ENCODE data around the gene DUSP2.

Gene DUSP2

GRCh38 chr2:96131813-96132745 is 13.2 kb downstream of the DUSP2 start:
- TF ChIP-seq CTCF (IDR thresholded peaks at IDR 0.05; ENCODE audit: low read depth, low read length) = no peak
- H3K4me3 ChIP-seq (ENCODE audit: low read depth, low read length) = no peak overlapping the region

- H3K4me3 ChIP-seq (ENCODE audit: low read depth, low read length) = no peak overlapping the region
- TF ChIP-seq CTCF (IDR thresholded peaks at IDR 0.05; ENCODE audit: low read depth, low read length) = no peak
These were observed 14.0 kb downstream of the DUSP2 start for GRCh38 chr2:96131152-96131812.

- no peak for TF ChIP-seq CTCF (IDR thresholded peaks at IDR 0.05; ENCODE audit: low read depth, low read length)
These were observed 14.8 kb downstream of the DUSP2 start for GRCh38 chr2:96130483-96130882.

GRCh38 chr2:96129528-96130120 is 15.6 kb downstream of the DUSP2 start:
- H3K4me3 ChIP-seq (ENCODE audit: low read depth, low read length) = no peak overlapping the region
- no peak for TF ChIP-seq CTCF (IDR thresholded peaks at IDR 0.05; ENCODE audit: low read depth, low read length)

More at GRCh38 chr2:96130483-96130882, 14.8 kb downstream of the DUSP2 start:
- no peak overlapping the region for H3K4me3 ChIP-seq (ENCODE audit: low read depth, low read length)

- no peak for TF ChIP-seq CTCF (IDR thresholded peaks at IDR 0.05; ENCODE audit: low read depth, low read length)
- H3K4me3 ChIP-seq (ENCODE audit: low read depth, low read length) = no peak overlapping the region
These were observed 16.8 kb downstream of the DUSP2 start for GRCh38 chr2:96128456-96128855.

GRCh38 chr2:96124406-96125265 is 20.6 kb downstream of the DUSP2 start:
- no peak overlapping the region for H3K4me3 ChIP-seq (ENCODE audit: low read depth, low read length)
- TF ChIP-seq CTCF (IDR thresholded peaks at IDR 0.05; ENCODE audit: low read depth, low read length) = no peak
